ENCODE measurements around the gene BDP1.
"Not testable (repeated sequence)": the region's sequence is repeated elsewhere in the genome, so short reads cannot be mapped to it uniquely, and the experiment has no call there.

Gene BDP1

DNA sequence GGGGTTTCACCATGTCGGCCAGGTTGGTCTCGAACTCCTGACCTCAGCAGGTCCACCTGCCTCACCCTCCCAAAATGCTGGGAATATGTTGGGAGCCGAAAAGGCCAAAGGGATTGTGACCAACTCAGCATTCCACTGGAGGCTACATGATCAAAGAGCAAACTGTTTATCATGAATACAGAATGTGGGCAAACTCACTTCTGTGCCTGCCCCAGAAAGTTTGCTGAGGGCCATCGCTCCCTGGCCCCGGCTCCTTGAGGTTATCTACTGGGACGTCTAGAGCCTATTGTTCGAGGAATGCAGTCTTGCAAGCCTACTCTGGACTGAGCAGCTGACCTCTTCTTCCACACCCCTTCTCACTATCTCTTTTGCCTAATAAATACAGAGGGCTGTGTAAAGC lies 116.4 kb downstream of the BDP1 start:
- not testable (repeated sequence) for DNase-seq

DNA sequence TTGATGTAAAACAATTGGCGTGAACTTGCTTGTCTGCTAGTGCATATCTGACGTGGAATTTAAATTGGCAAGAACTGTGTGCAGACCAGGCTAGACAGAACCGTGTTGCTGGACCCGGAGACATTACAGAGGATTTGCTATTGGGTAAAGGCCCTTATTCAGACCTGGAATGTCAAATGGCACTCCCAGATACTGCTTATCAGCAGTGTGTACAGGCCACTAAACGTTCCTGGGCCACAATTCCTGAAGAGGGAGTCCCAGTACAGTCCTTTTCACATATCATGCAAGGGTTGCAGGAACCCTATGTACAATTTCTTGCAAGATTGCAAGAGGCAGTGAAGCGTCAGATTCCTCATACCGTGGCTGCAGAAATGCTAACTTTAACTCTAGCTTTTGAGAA lies 118.1 kb downstream of the BDP1 start:
- no peak for DNase-seq

- not testable (repeated sequence) for DNase-seq
Observed at GRCh38 chr5:71575588-71575987, 120.1 kb downstream of the BDP1 start.

DNA sequence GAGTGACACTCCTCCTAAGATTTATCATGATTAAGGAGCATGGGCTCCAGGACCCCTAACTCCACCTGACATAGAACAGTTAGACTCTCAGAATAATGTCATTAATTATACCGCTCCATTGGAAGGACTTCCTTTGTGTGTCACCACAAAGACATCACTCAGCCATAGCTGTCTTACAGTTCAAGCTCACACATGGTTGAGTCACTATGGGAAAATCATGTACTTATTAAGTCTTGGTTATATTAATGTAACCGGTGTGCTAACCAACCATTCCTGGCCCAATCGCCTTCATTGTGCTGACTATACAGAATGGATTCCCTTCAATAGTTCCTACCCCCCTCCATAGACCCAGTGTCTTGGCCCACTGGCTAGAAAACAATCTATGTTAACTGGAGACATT lies 120.8 kb downstream of the BDP1 start:
- DNase-seq: no peak

GRCh38 chr5:71577839-71578238 lies 122.4 kb downstream of the BDP1 start:
- DNase-seq: not testable (repeated sequence)

- no peak for DNase-seq
Observed at GRCh38 chr5:71582945-71583584, 127.6 kb downstream of the BDP1 start.

GRCh38 chr5:71586052-71586940 lies 130.8 kb downstream of the BDP1 start:
- DNase-seq: no peak

DNA sequence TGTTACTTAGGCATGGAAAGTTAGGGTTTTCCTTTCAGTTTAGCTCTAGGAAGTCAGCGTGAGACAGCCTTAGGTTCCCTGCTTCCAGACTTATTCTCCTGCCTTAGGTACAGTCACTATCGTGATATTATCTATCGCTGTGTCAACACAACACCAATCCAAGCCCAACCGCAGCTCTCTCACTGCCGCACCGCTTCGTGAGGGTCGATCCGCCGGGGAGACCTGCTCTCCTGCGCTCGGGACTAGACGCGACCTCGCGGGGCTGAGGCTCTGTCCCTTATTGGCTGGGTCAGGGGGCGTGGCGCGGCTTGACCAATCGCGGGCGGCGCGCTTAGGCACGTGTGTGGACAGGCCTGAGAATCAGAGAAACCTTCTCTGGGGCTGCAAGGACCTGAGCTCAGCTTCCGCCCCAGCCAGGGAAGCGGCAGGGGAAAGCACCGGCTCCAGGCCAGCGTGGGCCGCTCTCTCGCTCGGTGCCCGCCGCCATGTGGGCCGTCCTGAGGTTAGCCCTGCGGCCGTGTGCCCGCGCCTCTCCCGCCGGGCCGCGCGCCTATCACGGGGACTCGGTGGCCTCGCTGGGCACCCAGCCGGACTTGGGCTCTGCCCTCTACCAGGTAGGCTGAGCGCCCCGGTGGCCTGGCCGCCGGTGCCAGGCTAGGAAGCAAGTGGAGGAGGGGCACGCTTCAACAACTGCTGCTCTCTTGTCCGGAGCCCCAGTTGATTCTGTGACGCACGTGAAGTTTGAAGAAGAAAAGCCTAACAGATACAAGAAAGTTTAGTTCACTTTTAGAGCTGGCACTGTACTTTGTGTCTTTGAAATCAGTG lies 131.7 kb downstream of the BDP1 start, which contains the start of gene MCCC2:
Gene MCCC2 (plus strand): TSS at position 400 of the 825 bp plus-strand sequence. CDS start 86 bp downstream, at position 486.
- DNase-seq: peak; percentile 97

GRCh38 chr5:71587766-71588532 lies 132.5 kb downstream of the BDP1 start:
- DNase-seq: no peak

GRCh38 chr5:71588533-71588885 lies 133.1 kb downstream of the BDP1 start:
- no peak for DNase-seq

DNA sequence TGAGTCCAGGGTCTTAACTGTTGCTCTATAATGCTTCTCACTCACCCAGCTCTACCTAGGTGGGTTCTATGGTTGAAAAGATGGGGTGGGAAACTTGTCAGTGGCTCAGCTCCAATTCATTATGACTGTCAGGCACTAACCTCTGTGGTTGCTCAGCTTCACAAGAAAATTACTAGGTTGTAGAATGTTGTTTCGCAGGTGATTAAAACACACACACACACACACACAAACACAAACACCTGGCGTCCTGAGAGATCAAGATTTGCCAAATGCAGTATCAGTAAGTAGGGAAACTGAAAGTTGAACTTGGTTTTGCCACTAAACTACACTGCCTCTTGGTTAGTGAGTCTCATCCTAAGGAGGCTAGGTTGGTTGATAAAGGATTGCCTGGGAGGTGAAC lies 134.5 kb downstream of the BDP1 start:
- DNase-seq: no peak

DNA sequence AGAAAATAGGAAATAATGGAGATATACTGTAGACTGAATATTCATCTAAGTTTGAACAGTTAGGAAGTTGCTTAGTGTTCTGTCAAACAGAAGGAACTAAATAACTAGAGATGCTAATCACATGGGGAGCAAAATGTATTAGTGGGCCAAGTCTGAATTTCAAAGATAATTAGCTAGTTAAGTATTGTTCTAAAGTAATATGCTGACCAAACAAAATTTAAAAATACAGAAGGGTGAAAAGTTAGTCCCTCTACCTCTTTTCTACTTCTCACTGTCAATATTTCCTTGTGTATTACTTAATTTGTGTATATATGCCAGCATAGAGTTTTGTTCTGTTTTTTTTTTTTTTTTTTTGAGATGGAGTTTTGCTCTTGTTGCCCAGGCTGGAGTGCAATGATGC lies 135.6 kb downstream of the BDP1 start:
- no peak for DNase-seq

GRCh38 chr5:71596169-71596568 lies 140.7 kb downstream of the BDP1 start:
- DNase-seq: no peak

- DNase-seq: no peak
Observed at GRCh38 chr5:71597001-71597400, 141.6 kb downstream of the BDP1 start.

GRCh38 chr5:71600783-71601182 lies 145.3 kb downstream of the BDP1 start:
- no peak for DNase-seq

DNA sequence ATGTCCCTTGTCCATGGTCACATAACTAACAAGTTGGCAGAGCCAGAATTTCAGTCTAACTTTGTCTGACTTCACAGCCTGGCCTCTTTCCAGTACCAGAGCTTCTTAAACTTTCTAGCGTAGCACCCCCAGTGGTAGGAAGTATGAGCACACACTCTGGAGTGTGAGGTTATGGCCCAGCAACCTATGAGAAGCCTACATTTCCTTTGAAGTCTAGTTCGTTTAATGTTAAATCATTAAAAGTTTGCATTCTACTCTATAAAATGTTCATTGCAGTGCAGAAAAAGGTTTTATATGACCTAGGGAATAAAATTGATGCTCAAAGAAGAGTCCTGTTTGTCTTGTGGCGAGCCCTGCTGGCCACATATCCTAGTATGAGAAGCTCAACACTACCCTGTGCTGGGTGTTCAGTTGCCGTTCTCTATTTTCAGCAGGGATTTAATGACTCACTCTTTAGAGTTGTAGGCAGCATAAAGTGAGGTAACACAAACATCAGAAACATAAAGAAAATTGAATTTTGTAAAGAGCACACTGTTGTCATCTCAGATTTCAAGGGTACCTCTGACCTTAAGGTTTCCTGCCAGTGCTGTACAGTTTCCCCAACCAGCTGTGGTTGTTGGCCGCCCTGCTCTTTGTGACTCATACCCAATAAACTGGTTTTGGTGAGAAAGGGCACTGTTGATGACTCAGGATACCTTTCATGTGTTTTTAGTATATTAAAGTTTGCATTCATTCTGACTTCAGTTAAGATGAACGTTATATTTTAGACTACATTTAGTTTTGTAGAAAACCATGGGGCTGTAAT lies 146.0 kb downstream of the BDP1 start:
- DNase-seq: peak; percentile 97

DNA sequence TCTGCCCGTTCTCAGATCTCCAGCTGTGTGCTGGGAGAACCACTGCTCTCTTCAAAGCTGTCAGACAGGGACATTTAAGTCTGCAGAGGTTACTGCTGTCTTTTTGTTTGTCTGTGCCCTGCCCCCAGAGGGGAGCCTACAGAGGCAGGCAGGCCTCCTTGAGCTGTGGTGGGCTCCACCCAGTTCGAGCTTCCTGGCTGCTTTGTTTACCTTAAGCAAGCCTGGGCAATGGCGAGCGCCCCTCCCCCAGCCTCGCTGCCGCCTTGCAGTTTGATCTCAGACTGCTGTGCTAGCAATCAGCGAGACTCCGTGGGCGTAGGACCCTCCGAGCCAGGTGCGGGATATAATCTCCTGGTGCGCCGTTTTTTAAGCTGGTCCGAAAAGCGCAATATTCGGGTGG lies 154.5 kb downstream of the BDP1 start:
- DNase-seq: not testable (repeated sequence)

DNA sequence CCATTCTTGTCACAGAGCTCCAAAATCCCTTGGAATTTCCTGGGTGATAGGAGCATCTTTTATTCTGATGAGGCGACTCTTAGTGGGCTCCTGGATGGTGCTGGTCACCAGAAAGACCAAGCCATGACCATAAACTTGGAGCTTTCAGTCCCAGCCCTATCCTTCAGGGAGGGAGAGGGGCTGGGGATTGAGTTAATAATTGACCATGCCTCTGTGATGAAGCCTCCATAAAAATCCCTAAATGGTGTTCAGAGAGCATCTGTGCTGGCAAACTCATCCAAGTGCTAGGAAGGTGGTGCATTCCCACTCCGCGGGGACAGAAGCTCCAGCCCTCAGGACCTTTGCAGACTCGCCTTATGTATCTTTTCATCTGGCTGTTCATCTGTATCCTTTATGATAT lies 160.4 kb downstream of the BDP1 start:
- DNase-seq: no peak

Measured in EL (cell line).